Brain microvascular endothelial cell (primary cell): ENCODE data around the gene FSTL1.

Experiments used
- DNase-seq: peaks from one replicate; pipeline ENCODE4 v3.0.0-alpha.2; 2020
- H3K27ac ChIP-seq: fragments of 250-450 bp; sonication (Bioruptor Pico); 2 replicates; pipeline ENCODE4 v1.5.1; 2020; ENCODE audit warnings: mild to moderate bottlenecking, moderate library complexity
- H3K27me3 ChIP-seq: fragments of 250-450 bp; sonication (Bioruptor Pico); replicated peaks from 2 replicates; pipeline ENCODE4 v1.5.1; 2020; ENCODE audit warnings: mild to moderate bottlenecking
- H3K36me3 ChIP-seq: fragments of 250-450 bp; sonication (Bioruptor Pico); replicated peaks from 2 replicates; pipeline ENCODE4 v1.5.1; 2020; ENCODE audit warnings: mild to moderate bottlenecking
- H3K4me3 ChIP-seq: 2 replicates; pipeline ENCODE4 v1.5.1; 2011; ENCODE audit warnings: low read depth, mild to moderate bottlenecking, control low read depth, low read length, moderate library complexity
- in situ Hi-C: cut with HindIII; loops from 2 replicates; pipeline ENCODE4 v1.10.0; 2017; ENCODE audit warnings: low sequenced_read_pairs, low pct_ligation_motif_present
- TF ChIP-seq, protein P1 (sequence below): IDR thresholded peaks from 2 replicates; pipeline ENCODE4 v1.5.1; 2011; ENCODE audit warnings: low read depth, mild to moderate bottlenecking, moderate library complexity, low read length, control low read depth, inconsistent platforms; ENCODE audit errors: missing control alignments

FSTL1 gene

GRCh38 chr3:120429921-120430361 is 20.9 kb downstream of the FSTL1 start:
- Histone ChIP-seq H3K27ac (peak overlapping the region; percentile 56), H3K4me3 (no peak overlapping the region), H3K27me3 (no peaks in the 10 kb centered on the region), H3K36me3 (peaks cover 57% of the 10 kb centered on the region)
- DNase-seq, result peak; percentile 38
- TF ChIP-seq, protein P1, sequence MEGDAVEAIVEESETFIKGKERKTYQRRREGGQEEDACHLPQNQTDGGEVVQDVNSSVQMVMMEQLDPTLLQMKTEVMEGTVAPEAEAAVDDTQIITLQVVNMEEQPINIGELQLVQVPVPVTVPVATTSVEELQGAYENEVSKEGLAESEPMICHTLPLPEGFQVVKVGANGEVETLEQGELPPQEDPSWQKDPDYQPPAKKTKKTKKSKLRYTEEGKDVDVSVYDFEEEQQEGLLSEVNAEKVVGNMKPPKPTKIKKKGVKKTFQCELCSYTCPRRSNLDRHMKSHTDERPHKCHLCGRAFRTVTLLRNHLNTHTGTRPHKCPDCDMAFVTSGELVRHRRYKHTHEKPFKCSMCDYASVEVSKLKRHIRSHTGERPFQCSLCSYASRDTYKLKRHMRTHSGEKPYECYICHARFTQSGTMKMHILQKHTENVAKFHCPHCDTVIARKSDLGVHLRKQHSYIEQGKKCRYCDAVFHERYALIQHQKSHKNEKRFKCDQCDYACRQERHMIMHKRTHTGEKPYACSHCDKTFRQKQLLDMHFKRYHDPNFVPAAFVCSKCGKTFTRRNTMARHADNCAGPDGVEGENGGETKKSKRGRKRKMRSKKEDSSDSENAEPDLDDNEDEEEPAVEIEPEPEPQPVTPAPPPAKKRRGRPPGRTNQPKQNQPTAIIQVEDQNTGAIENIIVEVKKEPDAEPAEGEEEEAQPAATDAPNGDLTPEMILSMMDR, result no peak
- in situ Hi-C loops, result no loop called here

DNA sequence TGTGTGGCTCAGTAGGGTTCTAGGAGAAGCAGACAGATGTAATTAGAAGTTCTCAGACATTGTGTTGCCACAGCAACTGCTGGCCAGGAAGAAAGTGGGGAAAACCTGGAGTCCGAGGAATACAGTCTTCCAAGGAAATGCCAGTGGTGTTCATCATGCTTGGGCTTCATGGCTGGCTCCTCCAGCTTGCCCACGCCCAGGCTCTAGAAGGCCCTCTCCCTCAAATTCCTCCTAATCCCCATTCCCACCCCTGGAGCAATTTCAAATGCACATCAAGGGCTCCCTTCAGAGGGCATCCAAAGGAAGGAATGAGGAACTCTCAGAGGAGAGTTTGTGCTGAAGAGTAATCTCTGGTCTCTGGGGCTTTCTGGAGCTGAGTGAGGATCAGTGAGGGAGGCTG is 21.9 kb downstream of the FSTL1 start:
- in situ Hi-C loops, result no loop called here
- no peak for DNase-seq
- peaks cover 56% of the 10 kb centered on the region for H3K36me3 ChIP-seq
- H3K4me3 ChIP-seq, result no peak overlapping the region
- no peaks in the 10 kb centered on the region for H3K27me3 ChIP-seq
- H3K27ac ChIP-seq, result peak overlapping the region; percentile 56
- TF ChIP-seq, protein P1, result no peak

- TF ChIP-seq, protein P1, result no peak
Measured at GRCh38 chr3:120427201-120427600, 23.6 kb downstream of the FSTL1 start.

GRCh38 chr3:120425572-120426250 is 25.1 kb downstream of the FSTL1 start:
- H3K36me3 ChIP-seq, result peaks cover 51% of the 10 kb centered on the region
- H3K27ac ChIP-seq, result peak overlapping the region; percentile 14

More at GRCh38 chr3:120427201-120427600, 23.6 kb downstream of the FSTL1 start:
- H3K4me3 ChIP-seq, result no peak overlapping the region
- no peaks in the 10 kb centered on the region for H3K27me3 ChIP-seq
- peaks cover 55% of the 10 kb centered on the region for H3K36me3 ChIP-seq
- in situ Hi-C loops, result no loop called here
- no peak overlapping the region for H3K27ac ChIP-seq
- DNase-seq, result no peak

DNA sequence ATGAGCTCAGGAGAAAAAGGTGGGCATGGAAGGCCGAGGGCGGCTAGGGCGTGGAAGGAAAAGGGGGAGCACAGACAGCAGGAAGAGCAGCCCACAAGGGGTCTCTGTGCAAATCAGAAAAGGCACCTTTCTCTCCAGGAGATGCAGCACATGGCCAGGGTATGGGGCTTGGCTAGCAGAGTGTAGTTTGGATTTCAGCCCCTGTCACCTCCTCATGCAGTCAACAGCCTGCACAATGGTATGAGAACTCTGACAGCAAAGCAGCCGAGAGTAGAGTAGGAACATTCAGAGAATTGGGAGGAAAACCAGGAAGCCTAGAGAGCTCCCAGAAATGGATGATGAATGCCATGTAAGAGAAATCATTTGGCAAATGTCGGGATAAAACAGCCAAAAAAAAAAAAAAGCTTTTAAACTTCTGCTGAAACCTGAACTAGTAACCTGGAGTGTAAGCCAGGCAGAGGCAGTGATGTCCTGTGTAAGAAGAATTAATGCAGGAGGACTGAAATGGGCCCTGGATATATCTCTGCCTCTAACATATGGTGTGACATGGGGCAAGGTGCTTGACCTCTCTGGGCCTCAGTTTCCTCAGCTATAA is 25.7 kb downstream of the FSTL1 start:
- Histone ChIP-seq H3K27ac (peak overlapping the region; percentile 14), H3K27me3 (no peaks in the 10 kb centered on the region), H3K4me3 (no peak overlapping the region), H3K36me3 (peaks cover 47% of the 10 kb centered on the region)
- TF ChIP-seq, protein P1, result no peak
- in situ Hi-C loops, result no loop called here
- no peak for DNase-seq

More at GRCh38 chr3:120425572-120426250, 25.1 kb downstream of the FSTL1 start:
- no peaks in the 10 kb centered on the region for H3K27me3 ChIP-seq
- no peak overlapping the region for H3K4me3 ChIP-seq
- in situ Hi-C loops, result no loop called here
- DNase-seq, result peak; percentile 60
- TF ChIP-seq, protein P1, result no peak
